ENCODE data around the gene NADSYN1.

NADSYN1 gene

DNA sequence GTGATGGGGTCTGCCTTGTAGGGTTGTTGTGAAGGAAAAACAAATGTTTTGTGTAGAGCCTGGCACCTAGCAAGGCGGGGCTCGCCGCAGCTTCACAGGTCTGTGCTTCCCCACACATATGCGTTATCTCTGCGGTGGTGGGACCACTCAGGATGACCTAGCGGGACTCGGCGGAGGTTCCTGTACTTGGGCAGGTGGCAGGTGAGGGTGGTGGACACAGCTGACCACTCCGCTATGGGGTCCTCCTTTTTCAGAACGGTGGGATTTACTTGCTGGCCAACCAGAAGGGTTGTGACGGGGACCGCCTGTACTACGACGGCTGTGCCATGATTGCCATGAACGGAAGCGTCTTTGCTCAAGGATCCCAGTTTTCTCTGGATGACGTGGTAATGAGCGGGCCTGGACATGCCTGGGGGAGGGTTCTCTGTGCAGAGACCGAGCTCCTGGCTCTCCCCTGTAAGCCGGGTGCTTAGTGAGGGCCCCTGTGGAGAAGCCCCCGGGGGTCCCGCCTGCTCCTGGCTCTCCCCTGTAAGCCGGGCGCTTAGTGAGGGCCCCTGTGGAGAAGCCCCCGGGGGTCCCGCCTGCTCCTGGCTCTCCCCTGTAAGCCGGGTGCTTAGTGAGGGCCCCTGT lies 21.3 kb downstream of the NADSYN1 start:
- DNase-seq (ENCODE audit: low read depth in 2 of 2): no peak

GRCh38 chr11:71474771-71475483 lies 21.9 kb downstream of the NADSYN1 start:
- DNase-seq (ENCODE audit: low read depth in 2 of 2): no peak

DNA sequence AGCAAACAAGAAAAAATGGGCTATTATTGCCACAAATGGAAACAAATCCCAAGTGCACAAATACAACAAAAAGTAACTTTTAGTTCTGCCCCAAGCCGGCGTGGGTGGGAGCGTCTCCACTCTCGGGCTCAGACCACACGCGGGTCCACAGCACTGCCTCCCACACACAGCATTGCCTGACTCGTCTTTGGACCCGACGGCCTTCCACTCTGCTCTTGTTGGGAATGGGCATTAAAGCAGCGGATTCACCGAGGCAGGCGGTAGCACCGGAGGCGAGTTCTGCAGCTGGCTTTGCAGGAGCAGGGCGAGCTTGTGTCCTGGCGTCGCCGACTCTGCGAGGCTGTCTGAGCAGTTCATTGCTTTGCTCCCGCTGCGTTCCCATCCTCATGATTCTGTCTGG lies 23.0 kb downstream of the NADSYN1 start:
- no peak for DNase-seq (ENCODE audit: low read depth in 2 of 2)

DNA sequence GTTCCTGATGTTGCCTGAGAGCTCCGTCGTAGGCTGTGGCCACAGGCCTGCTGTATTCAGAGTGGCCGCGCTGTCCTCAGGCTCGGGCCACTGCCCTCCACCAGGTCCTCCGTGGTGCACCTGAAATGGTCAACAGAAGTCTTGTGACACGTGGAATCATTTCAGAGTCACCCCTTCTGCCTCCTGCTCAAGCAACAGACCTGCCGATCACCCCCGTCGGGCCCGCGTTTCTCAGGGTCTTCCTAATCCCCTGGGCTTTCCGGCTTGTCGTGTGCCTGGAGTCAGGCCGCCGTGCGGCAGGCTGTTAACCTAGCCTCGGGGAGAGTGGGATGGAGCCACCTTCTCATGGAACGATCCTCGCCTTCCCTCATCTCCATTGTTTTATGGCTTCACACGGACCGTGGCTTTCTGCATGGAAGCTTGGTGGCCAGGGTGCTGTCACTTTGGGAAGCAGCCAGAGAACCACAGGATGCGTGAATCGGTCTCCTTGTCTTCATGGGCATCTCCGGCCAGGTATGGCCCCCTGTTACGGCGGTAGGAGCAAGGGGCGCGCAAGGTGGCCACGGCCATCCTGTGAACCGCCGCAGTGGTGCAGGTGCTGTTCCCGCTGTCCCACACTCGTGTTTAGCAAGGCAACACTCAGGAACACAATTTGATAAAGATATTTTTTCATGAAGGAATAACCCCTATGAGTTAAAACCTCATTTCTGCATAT lies 24.1 kb downstream of the NADSYN1 start:
- DNase-seq (ENCODE audit: low read depth in 2 of 2): no peak

GRCh38 chr11:71477641-71478527 lies 24.9 kb downstream of the NADSYN1 start:
- DNase-seq (ENCODE audit: low read depth in 2 of 2): no peak

- no peak for DNase-seq (ENCODE audit: low read depth in 2 of 2)
Measured at GRCh38 chr11:71478528-71478840, 25.5 kb downstream of the NADSYN1 start.

DNA sequence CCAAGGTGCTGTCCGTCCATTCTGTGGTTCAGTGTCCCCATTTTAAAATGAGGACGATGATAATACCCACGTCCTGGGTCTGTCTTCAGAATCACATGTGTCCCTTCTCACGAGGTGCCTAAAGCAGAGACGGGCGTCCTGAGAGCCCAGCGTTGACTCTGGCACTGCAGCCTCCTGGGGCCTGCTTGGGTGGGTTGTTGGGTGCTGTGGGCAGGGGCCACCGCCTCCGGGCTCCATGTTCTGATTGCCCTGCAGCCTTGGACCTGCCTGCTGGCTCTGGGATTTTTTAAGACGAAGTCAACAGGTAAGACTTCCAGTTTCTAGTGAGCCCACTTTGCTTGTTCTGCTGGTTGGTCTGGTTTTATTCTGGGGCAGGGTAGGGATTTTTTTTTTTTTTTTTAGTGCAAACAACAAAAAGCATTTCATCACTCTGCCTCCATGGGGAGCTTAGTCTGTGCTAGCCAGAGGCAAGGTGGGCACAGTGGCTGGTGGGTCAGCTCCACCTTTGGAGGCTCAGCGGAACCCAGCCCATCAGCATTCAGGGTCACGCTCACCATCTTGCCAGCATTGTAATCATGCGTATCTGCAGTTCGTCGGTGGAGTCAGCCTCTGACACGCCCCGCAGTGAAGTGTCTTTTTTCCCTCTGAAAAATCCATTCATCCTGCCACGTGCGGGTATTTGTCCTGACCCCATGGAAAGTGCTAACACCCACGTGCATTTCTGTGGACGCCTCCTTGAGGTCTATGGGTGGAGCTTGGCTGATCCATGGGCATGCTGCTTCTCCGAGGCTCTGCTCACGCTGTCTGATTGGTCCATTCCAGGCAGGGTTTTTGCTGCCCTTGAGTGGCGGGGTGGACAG lies 28.3 kb downstream of the NADSYN1 start:
- DNase-seq (ENCODE audit: low read depth in 2 of 2): no peak

DNA sequence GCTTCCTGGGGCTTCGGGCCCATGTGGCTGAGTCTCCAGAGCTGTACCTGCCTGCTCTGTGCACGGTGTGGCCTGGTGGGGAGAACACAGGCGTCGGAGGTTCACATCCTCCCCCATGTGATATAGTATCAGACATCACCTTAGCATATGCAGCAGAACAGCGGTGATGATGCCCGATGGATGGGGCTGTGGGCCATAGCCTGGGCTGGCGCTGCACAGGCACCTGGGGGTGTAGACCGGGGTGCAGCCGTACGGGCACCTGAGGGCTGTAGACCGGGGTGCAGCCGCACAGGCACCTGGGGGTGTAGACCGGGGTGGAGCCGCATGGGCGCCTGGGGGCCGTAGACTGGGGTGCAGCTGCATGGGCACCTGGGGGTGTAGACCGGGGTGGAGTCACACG lies 29.2 kb downstream of the NADSYN1 start:
- DNase-seq (ENCODE audit: low read depth in 2 of 2): no peak

DNA sequence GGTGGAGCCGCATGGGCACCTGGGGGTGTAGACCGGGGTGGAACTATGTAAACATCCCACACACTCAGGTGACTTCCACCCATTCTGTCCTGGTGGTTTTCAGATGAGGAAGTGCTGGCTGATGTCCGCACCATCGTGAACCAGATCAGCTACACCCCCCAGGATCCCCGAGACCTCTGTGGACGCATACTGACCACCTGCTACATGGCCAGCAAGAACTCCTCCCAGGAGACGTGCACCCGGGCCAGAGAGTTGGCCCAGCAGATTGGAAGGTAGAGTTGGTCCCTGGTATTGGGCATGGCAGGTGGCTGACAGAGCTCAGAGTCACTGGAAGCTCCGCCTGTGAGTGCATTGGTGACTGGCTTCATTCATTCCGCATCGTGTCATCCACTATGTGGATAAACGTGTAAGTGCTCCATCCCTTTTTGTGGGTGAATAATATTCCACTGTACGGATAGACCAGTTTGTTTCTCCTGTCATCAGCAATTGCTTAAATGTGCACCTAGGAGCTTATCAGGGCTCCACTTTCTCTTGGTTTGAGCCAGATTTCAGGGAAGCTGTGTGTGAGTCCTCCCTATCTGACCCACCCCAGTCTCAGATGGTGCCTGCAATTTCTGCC lies 29.9 kb downstream of the NADSYN1 start:
- no peak for DNase-seq (ENCODE audit: low read depth in 2 of 2)

DNA sequence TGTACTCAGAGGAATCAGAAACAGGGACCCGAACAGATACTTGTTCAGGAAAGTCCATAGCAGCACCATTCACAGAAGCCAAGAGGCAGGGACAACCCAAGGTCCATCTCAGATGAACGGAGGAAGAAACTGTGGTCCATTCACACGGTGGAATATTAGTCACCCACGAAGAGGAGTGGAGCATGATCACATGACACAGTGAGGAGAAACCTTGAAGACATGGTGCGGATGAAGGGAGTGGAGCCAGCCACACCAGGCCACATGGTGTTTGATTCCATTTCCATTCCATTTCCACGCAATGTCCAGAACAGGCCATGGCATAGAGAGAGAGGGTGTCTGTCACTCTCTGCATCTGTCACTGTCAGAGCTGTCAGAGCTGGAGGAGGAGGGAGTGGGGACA lies 30.7 kb downstream of the NADSYN1 start:
- DNase-seq (ENCODE audit: low read depth in 2 of 2): no peak

- no peak for DNase-seq (ENCODE audit: low read depth in 2 of 2)
Measured at GRCh38 chr11:71484248-71485062, 31.5 kb downstream of the NADSYN1 start.

DNA sequence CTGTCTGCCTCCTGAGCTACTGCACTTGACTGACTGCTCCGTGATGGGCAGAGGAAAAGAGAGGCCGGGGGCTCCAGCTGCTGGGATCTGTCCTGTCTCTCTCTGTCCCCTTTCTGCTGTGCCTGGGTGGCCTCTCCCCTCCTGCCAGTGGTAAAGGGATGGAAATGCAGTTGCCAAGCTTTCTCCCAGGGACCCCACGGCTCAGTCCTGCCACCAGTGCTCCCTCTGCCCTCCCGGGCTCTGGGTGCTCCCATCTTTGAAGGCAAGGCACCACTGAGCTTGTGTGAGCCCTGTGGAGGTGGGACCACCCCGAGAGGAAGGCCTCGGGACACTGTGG lies 32.0 kb downstream of the NADSYN1 start:
- no peak for DNase-seq (ENCODE audit: low read depth in 2 of 2)

DNA sequence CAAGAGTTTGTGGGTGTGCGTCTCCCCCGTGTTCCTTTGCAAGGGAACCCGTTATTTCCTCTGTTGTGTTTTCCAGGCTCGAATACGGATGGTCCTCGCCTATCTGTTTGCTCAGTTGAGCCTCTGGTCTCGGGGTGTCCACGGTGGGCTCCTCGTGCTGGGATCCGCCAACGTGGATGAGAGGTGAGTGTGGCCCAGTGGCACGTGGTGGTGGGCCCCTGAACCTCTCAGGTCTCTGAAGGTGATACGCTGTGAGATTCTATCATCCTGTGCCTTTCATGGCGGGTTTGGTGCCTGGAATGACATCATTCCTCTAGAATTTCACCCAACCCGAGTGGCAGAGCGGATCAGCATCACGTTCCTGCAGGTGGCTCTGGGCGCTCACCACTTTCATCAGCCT lies 32.5 kb downstream of the NADSYN1 start:
- DNase-seq (ENCODE audit: low read depth in 2 of 2): no peak

- DNase-seq (ENCODE audit: low read depth in 2 of 2): no peak
Measured at GRCh38 chr11:71486320-71486719, 33.3 kb downstream of the NADSYN1 start.

DNA sequence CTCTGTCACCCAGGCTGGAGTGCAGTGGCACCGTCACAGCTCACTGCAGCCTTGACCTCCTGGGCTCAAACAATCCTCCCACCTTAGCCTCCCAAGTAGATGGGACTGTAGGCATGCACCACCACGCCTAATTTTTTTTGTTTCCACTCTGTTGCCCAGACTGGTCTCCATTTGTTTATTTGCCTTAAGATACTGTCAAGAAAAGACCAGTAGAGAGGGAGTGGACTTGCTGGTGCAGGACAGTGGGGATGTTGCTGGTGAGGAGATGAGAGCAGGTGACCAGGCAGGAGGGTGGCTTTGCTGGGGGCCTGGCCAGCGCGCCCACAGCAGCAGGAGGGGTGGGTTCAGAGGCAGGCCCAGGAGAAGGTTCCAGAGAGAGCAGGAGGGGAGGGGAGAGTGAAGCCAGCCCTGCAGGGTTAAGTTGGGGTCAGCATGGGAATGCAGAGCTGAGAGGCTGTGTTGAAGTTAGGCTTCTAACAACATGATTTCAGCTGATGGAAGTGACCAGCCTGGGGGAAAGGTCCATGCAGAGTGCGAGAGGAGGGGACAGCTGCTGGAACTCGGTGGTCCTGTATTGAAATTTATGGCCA lies 35.8 kb downstream of the NADSYN1 start:
- no peak for DNase-seq (ENCODE audit: low read depth in 2 of 2)

DNA sequence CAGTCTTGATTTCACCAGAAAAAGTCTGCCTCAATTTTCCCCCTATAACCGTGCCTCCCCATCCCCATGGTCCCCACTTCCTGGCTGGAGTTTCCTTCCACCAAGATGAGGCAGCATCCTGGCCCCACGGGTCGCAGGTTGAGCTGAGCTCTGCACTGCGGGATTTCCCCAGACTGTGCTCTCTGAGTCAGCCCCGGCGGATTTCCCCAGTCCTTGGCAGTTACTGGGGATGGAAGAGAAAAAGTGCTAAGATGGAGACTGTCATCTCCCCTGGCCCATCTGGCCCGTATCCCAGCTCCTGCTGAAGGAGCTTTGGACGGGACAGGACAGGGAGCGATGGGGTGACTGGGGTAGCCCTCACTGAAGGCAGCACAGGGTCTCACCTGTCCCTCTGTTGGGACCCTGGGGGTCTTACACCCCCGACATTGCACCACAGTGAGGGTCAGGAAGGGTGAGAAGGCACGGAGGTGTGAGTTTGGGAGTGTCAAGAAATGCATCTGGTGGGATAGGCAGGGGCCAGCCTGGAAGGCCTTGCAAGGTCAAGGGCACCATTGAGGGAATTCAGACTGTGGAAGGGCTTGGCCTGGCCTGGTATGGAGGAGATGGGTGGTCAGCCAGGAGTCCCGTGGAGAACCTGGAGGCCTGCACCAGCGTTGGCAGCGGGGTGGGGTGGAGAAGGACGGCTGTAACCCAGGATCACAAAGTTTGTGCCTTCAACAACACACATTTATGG lies 36.5 kb downstream of the NADSYN1 start:
- peak; percentile 54 to 56 for DNase-seq (ENCODE audit: low read depth in 2 of 2)

DNA sequence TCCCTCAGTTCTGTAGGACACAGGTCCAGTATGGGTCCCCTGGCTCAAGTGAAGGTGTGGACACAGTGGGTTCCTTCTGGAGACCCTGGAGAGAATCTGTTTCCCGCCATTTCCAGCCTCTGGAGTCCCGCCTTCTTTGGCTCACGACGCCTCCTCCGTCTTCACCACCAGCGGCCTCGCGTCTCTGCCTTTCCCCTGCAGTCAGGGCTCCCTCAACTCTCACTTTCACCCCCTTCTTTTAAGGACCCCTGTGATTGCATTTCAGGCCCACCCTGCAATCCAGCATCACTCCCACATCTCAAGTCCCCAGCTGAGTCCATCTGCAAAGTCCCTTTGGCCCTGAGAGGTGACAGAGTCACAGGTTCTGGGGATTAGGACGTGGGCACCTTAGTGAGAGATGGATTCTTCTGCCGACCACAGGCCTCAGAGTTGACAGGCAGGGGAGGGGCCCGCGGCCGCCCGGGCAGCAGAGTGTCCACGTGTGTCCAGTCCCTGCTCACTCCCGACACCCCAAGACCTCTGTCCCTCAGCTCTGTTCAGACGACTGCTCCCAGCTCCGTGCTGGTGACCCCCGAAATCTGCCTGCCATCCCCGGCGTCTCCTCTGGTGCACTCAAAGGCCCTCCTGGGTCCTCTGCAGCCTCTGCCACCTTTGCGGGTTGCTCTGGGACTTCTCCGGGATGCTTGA lies 37.2 kb downstream of the NADSYN1 start:
- no peak for DNase-seq (ENCODE audit: low read depth in 2 of 2)

- no peak for DNase-seq (ENCODE audit: low read depth in 2 of 2)
Measured at GRCh38 chr11:71490731-71491390, 37.9 kb downstream of the NADSYN1 start.
